HEK293T (cell line): ENCODE results near the gene ZNF740.

Experiments used
- ARNT ChIP-seq: fragments of 450-650 bp; IDR thresholded peaks from 2 replicates; pipeline ENCODE4 v1.6.1; 2017; ENCODE audit warnings: mild to moderate bottlenecking
- BHLHE40 ChIP-seq: fragments of 450-650 bp; IDR thresholded peaks from 2 replicates; pipeline ENCODE4 v1.6.1; 2016; ENCODE audit warnings: mild to moderate bottlenecking, moderate library complexity, borderline replicate concordance
- ELF4 ChIP-seq: fragments of 450-650 bp; IDR thresholded peaks from 2 replicates; pipeline ENCODE4 v1.6.1; 2017; ENCODE audit warnings: antibody characterized with exemption
- FOXA1 ChIP-seq: fragments of 450-650 bp; IDR thresholded peaks from 2 replicates; pipeline ENCODE4 v1.6.1; 2016; ENCODE audit warnings: mild to moderate bottlenecking
- FOXK2 ChIP-seq: fragments of 450-650 bp; IDR thresholded peaks from 2 replicates; pipeline ENCODE4 v1.6.1; 2016; ENCODE audit warnings: mild to moderate bottlenecking
- L3MBTL2 ChIP-seq: fragments of 450-650 bp; conservative IDR thresholded peaks from 2 replicates; pipeline ENCODE4 v1.6.1; 2016; ENCODE audit warnings: mild to moderate bottlenecking
- NFRKB ChIP-seq: fragments of 450-650 bp; IDR thresholded peaks from 2 replicates; pipeline ENCODE4 v1.6.1; 2016; ENCODE audit warnings: mild to moderate bottlenecking, moderate library complexity
- ZNF384 ChIP-seq: fragments of 450-650 bp; IDR thresholded peaks from 2 replicates; pipeline ENCODE4 v1.6.1; 2016
- TF ChIP-seq, protein P1 (sequence below): fragments of 450-650 bp; IDR thresholded peaks from 2 replicates; pipeline ENCODE4 v1.6.1; 2016

GRCh38 chr12:53207042-53207441 is 26.5 kb downstream of the ZNF740 start, which contains the start of gene ITGB7:
- TF ChIP-seq L3MBTL2 (no peak), NFRKB (no peak), BHLHE40 (no peak), ELF4 (no peak), ARNT (no peak), FOXK2 (no peak), ZNF384 (no peak), FOXA1 (no peak)
- TF ChIP-seq, protein P1, sequence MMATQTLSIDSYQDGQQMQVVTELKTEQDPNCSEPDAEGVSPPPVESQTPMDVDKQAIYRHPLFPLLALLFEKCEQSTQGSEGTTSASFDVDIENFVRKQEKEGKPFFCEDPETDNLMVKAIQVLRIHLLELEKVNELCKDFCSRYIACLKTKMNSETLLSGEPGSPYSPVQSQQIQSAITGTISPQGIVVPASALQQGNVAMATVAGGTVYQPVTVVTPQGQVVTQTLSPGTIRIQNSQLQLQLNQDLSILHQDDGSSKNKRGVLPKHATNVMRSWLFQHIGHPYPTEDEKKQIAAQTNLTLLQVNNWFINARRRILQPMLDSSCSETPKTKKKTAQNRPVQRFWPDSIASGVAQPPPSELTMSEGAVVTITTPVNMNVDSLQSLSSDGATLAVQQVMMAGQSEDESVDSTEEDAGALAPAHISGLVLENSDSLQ = no peak
